HepG2 (cell line): ENCODE data around the gene KLHL30. TPM values are rescaled to one million over a fixed set of nuclear protein-coding genes. Genes with fewer than 3 reads are reported as not detected.

Experiments used
- ATAC-seq: fragments of 200-7000 bp; cut with Tn5 transposase; 3 replicates; pipeline ENCODE4 v1.9.1; 2020; ENCODE audit warnings: mild to moderate bottlenecking, moderate library complexity
- BruUV-seq: library from RNA; stranded (reverse); fragments of 400-500 nt; replicated peaks from 2 replicates; lab custom pipeline; 2021; lab: Mats Ljungman, UMichigan
- CTCF ChIA-PET: fragments of 300-600 bp; formaldehyde crosslinking; extraction: SDS; loops from one replicate; lab custom pipeline; 2021; ENCODE audit warnings: low total read pairs, inconsistent platforms, low intra/inter-chr PET ratio; lab: Yijun Ruan, JAX
- POLR2A ChIA-PET: fragments of 350-600 bp; sonication (Branson Sonifier 250); formaldehyde crosslinking; loops from one replicate; lab custom pipeline; 2020; ENCODE audit warnings: antibody characterized with exemption, inconsistent platforms; lab: Yijun Ruan, JAX
- DNase-seq: peaks from one replicate; pipeline ENCODE4 v3.0.0-alpha.2; 2015; ENCODE audit warnings: low spot score
- FAIRE-seq: peaks from 3 replicates; lab custom pipeline; 2011; peaks lifted over from hg19 to GRCh38; lab: Jason Lieb, UNC
- H2AFZ ChIP-seq: one replicate; pipeline ENCODE4 v1.6.1; 2011; ENCODE audit warnings: low read length, inconsistent platforms
- H3K27ac ChIP-seq: fragments of 300-600 bp; 3 replicates; pipeline ENCODE4 v1.8.0; 2011; ENCODE audit warnings: mixed run types, mild to moderate bottlenecking, mixed read lengths, low read length, inconsistent platforms; ENCODE audit not compliant: insufficient read depth; ENCODE audit errors: extremely low read length
- H3K27me3 ChIP-seq, 2 experiments: fragments of 200-600 bp in 1 of 2; 2 replicates in 1 of 2; 3 replicates in 1 of 2; pipeline versions ENCODE4 v1.6.0 to v1.8.0; 2011; ENCODE audit warnings: low read length in 2 of 2, mild to moderate bottlenecking in 2 of 2, moderate library complexity in 2 of 2, inconsistent platforms in 1 of 2; ENCODE audit not compliant: insufficient read depth in 2 of 2, control insufficient read depth in 1 of 2
- H3K36me3 ChIP-seq, 2 experiments: fragments of 200-600 bp in 1 of 2; replicated peaks in 1 of 2; 2 replicates in 1 of 2; 3 replicates in 1 of 2; pipeline versions ENCODE4 v1.5.1 to v1.8.0; 2011; ENCODE audit warnings: low read length in 2 of 2, inconsistent platforms in 1 of 2; ENCODE audit not compliant: insufficient read depth in 2 of 2, control insufficient read depth in 1 of 2
- H3K4me1 ChIP-seq: 2 replicates; pipeline ENCODE4 v1.5.1; 2012; ENCODE audit warnings: low read length, inconsistent platforms; ENCODE audit not compliant: insufficient read depth
- H3K4me2 ChIP-seq: 2 replicates; pipeline ENCODE4 v1.6.0; 2011; ENCODE audit warnings: low read depth, low read length, inconsistent platforms
- H3K4me3 ChIP-seq, 3 experiments: fragments of 200-600 bp in 1 of 3; sonication (generic), shearing (Covaris generic) in 1 of 3; replicated peaks in 1 of 3; 2 replicates each; pipeline ENCODE4 v1.5.1; 2011 to 2016; ENCODE audit warnings: low read length in 3 of 3, inconsistent platforms in 2 of 3, low read depth in 2 of 3, mild to moderate bottlenecking in 2 of 3, control low read depth in 1 of 3, mixed read lengths in 1 of 3; ENCODE audit not compliant: insufficient read depth in 1 of 3
- H3K79me2 ChIP-seq: one replicate; pipeline ENCODE4 v1.6.1; 2011; ENCODE audit warnings: low read length, inconsistent platforms; ENCODE audit not compliant: insufficient read depth
- H3K9ac ChIP-seq: 2 replicates; pipeline ENCODE4 v1.6.0; 2011; ENCODE audit warnings: mild to moderate bottlenecking, low read depth, low read length, inconsistent platforms; ENCODE audit not compliant: insufficient read depth
- H3K9me3 ChIP-seq: 2 replicates; pipeline ENCODE4 v1.5.1; 2012; ENCODE audit warnings: mild to moderate bottlenecking, low read length
- H4K20me1 ChIP-seq: 2 replicates; pipeline ENCODE4 v1.6.0; 2011; ENCODE audit warnings: inconsistent platforms, mild to moderate bottlenecking, low read length, moderate library complexity; ENCODE audit not compliant: insufficient read depth
- CENPT ChIP-seq: sonication (generic); formaldehyde crosslinking; IDR thresholded peaks from 2 replicates; pipeline ENCODE4 v1.8.0; 2022; ENCODE audit warnings: low read depth, mild to moderate bottlenecking, moderate library complexity, missing genetic modification reagents
- HNRNPLL ChIP-seq: fragments of 200-400 bp; formaldehyde crosslinking; IDR thresholded peaks from 2 replicates; pipeline ENCODE4 v1.6.1; 2017; ENCODE audit warnings: mild to moderate bottlenecking, low read depth, low read length; ENCODE audit not compliant: poor library complexity, severe bottlenecking
- MAFG ChIP-seq: sonication (generic); formaldehyde crosslinking; IDR thresholded peaks from 2 replicates; pipeline ENCODE4 v1.5.1; 2020; ENCODE audit warnings: mild to moderate bottlenecking, missing genetic modification reagents
- MTA1 ChIP-seq: sonication (generic); formaldehyde crosslinking; IDR thresholded peaks from 2 replicates; pipeline ENCODE4 v1.4.0; 2020; ENCODE audit warnings: missing genetic modification reagents, mild to moderate bottlenecking, borderline replicate concordance
- NFE2L1 ChIP-seq: sonication (generic); formaldehyde crosslinking; IDR thresholded peaks from 2 replicates; pipeline ENCODE4 v1.4.0; 2020; ENCODE audit warnings: missing genetic modification reagents, mild to moderate bottlenecking, borderline replicate concordance
- ZNF292 ChIP-seq: sonication (generic); formaldehyde crosslinking; IDR thresholded peaks from 2 replicates; pipeline ENCODE4 v1.8.1; 2022; ENCODE audit warnings: mild to moderate bottlenecking, low read depth, missing genetic modification reagents, borderline replicate concordance
- ZNF317 ChIP-seq: sonication (generic); formaldehyde crosslinking; IDR thresholded peaks from 2 replicates; pipeline ENCODE4 v1.5.0; 2020; ENCODE audit warnings: mild to moderate bottlenecking, missing genetic modification reagents
- ZNF607 ChIP-seq: sonication (generic); formaldehyde crosslinking; IDR thresholded peaks from 2 replicates; pipeline ENCODE4 v1.5.1; 2020; ENCODE audit warnings: missing genetic modification reagents, mild to moderate bottlenecking, borderline replicate concordance
- WGBS: methylation state at CpG from one replicate; pipeline ENCODE4 v1.1.6; 2017; ENCODE audit warnings: low lambda C conversion rate; 5-methylcytosine and 5-hydroxymethylcytosine counted together
- in situ Hi-C: cut with HindIII; loops from 2 replicates; pipeline ENCODE4 v1.10.0; 2017; ENCODE audit warnings: low pct_unique_long_range_greater_than_20kb; ENCODE audit not compliant: extremely low pct_ligation_motif_present
- intact Hi-C: fragments of 100-400 bp; cut with micrococcal nuclease; formaldehyde crosslinking; loops from one replicate; pipeline ENCODE4 v1.10.0; 2022; ENCODE audit not compliant: unreplicated experiment
- polyA plus RNA-seq, 8 experiments: library from polyadenylated mRNA; depleted of rRNA in 3 of 8; stranded (reverse) in 7 of 8; unstranded in 1 of 8; fragments of >200 nt; fragmentation: Illumina TruSeq in 4 of 8; extraction: Trizol in 4 of 8; gene quantifications; 2 replicates each; pipeline versions ENCODE4 v1.2.1 to v1.2.3, GENCODE V29; 2011 to 2016; ENCODE audit warnings: low read depth in 4 of 8, missing spikeins in 1 of 8, mixed read lengths in 1 of 8; ENCODE audit not compliant: insufficient read depth in 1 of 8
- total RNA-seq, 5 experiments: library from RNA; depleted of rRNA; stranded (reverse); fragments of >200 nt; fragmentation: Illumina TruSeq; extraction: Trizol; gene quantifications; 2 replicates each; pipeline ENCODE4 v1.2.3, GENCODE V29; 2016; ENCODE audit warnings: low read depth in 1 of 5
- TF ChIP-seq, protein P1 (sequence below): sonication (generic); formaldehyde crosslinking; IDR thresholded peaks from 2 replicates; pipeline ENCODE4 v1.5.0; 2020; ENCODE audit warnings: missing genetic modification reagents, mild to moderate bottlenecking, borderline replicate concordance
- TF ChIP-seq, protein P2 (sequence below): sonication (generic); formaldehyde crosslinking; IDR thresholded peaks from 2 replicates; pipeline ENCODE4 v1.5.1; 2020; ENCODE audit warnings: missing genetic modification reagents, mild to moderate bottlenecking, borderline replicate concordance
- TF ChIP-seq, protein P3 (sequence below): sonication (generic); formaldehyde crosslinking; IDR thresholded peaks from 2 replicates; pipeline ENCODE4 v1.5.1; 2020; ENCODE audit warnings: missing genetic modification reagents, mild to moderate bottlenecking, borderline replicate concordance

The KLHL30 gene
- total and polyA plus RNA-seq, 2 of the 13 experiments (the other 11 are each of a cell fraction or from before 2014, with no cell fraction given), result 0.05 TPM; not detected in 1

DNA sequence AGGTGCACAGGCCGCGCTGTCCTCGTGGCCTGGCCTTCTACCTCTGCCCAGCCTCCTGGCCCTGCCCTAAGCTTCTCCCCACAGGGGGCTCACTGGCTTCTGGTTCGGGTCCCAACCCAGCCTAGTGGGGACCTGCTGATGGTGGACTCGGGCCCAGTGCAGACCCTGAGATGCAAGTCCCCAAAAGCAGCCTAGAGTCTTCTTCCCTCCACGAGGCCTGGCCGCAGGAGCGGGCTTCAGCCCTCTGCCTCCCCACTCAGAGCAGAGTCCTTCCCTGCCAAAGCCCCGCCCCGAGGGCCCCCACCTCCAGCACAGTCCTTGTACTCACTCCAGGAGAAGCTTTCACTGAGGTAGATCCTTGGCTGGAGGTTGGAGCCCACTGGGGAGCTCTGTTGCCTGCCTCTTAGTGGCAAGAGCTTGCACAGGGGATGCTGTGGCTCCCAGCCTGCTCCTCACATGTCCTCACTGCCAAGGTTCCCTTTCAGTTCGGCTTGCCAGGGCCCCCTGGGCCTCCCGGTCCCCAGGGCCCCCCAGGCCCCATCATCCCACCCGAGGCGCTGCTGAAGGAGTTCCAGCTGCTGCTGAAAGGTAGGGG is 23.9 kb downstream of the KLHL30 start:
- POLR2A ChIA-PET, result no interaction called here
- no peak overlapping the region for H3K4me3 ChIP-seq
- BruUV-seq, result no TSS peak
- no peaks in the 10 kb centered on the region for H3K79me2 ChIP-seq
- no peak overlapping the region for H3K9ac ChIP-seq
- WGBS, result 40% methylated on average over 9 of the region's 14 CpGs
- H2AFZ ChIP-seq, result no peak overlapping the region
- in situ Hi-C loops, result no loop called here
- DNase-seq (no peak), FAIRE-seq (no peak), ATAC-seq (0 out of 3 replicates have a peak, but pooled peaks have one; percentile 1)
- H3K4me1 ChIP-seq, result peaks cover 34% of the 10 kb centered on the region
- peaks cover 37 to 64% of the 10 kb centered on the region in 2 experiments for H3K27me3 ChIP-seq
- H3K9me3 ChIP-seq, result no peaks in the 10 kb centered on the region
- TF ChIP-seq ZNF317 (no peak), ZNF292 (CRISPR knock-in tag) (0 out of 2 replicates have a peak, but pooled peaks have one; percentile 26)
- TF ChIP-seq, all 625 proteins: peak for 1
- intact Hi-C loops, result no loop called here
- CTCF ChIA-PET, result no interaction called here
- Histone ChIP-seq H3K36me3 (no peaks in the 10 kb centered on the region), H4K20me1 (no peaks in the 10 kb centered on the region), H3K27ac (no peak overlapping the region), H3K4me2 (no peak overlapping the region)

DNA sequence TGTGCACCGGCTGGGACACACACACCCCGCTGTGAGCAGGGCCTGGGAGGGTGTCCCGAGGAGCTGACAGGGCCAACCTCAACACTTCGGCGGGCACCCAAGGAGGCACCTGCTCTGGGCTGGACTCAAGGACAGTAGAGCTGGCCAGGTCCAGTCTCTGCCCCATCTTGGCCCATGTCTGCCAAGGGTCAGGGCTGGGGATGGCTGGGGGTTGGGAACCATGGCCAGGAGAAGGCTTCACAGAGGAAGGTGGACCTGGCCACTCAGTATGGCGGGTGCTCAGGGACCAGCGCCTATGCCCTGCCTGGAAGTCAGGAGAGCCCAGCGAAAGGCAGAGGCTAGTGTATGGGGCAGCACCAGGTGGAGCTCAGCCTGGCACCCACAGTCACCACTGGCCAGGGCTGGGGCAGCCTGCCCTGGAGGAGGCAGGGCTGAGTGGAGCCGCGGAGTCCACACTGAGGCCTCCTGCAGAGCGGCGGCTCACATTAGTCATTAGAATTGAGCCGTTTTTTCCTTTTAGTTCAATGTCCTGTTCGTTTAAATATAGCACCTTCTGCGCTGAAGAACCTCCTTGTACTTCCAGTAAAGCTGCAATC is 24.5 kb downstream of the KLHL30 start:
- ATAC-seq (peak; percentile 6), FAIRE-seq (no peak), DNase-seq (no peak)
- ChIA-PET POLR2A (no interaction called here), CTCF (no interaction called here)
- WGBS, result 51% methylated on average over 9 of the region's 15 CpGs
- H3K27me3 ChIP-seq, result peaks cover 32 to 58% of the 10 kb centered on the region in 2 experiments
- H3K9me3 ChIP-seq, result no peaks in the 10 kb centered on the region
- H2AFZ ChIP-seq, result no peak overlapping the region
- in situ Hi-C loops, result no loop called here
- no TSS peak for BruUV-seq
- no peaks in the 10 kb centered on the region for H4K20me1 ChIP-seq
- intact Hi-C loops, result no loop called here
- H3K9ac ChIP-seq, result no peak overlapping the region; the same call in 1 of the 2 replicates
- H3K36me3 ChIP-seq, result no peaks in the 10 kb centered on the region; a peak in 2 of 5 replicates
- no peak overlapping the region for H3K27ac ChIP-seq
- H3K79me2 ChIP-seq, result no peaks in the 10 kb centered on the region
- TF ChIP-seq, protein P1, sequence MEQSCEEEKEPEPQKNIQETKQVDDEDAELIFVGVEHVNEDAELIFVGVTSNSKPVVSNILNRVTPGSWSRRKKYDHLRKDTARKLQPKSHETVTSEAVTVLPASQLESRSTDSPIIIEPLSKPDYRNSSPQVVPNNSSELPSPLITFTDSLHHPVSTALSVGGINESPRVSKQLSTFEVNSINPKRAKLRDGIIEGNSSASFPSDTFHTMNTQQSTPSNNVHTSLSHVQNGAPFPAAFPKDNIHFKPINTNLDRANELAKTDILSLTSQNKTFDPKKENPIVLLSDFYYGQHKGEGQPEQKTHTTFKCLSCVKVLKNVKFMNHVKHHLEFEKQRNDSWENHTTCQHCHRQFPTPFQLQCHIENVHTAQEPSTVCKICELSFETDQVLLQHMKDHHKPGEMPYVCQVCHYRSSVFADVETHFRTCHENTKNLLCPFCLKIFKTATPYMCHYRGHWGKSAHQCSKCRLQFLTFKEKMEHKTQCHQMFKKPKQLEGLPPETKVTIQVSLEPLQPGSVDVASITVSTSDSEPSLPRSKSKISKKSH, result 0 out of 2 replicates have a peak, but pooled peaks have one; percentile 25
- TF ChIP-seq, protein P2, sequence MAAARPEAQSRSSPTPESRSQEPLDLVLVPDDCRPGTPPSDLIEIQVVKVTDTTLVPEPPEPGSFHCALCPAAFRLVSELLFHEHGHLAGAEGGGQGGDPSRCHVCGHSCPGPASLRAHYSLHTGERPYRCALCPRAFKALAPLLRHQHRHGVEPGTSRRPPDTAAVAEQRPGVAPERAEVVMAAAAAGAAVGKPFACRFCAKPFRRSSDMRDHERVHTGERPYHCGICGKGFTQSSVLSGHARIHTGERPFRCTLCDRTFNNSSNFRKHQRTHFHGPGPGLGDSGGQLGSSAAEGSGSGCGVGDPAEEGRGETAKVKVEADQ (CRISPR knock-in tag), result no peak
- TF ChIP-seq CENPT (CRISPR knock-in tag), result no peak
- 0 out of 2 replicates have a peak, but pooled peaks have one; percentile 42 for TF ChIP-seq NFE2L1
- TF ChIP-seq ZNF607, result no peak
- TF ChIP-seq, protein P3, sequence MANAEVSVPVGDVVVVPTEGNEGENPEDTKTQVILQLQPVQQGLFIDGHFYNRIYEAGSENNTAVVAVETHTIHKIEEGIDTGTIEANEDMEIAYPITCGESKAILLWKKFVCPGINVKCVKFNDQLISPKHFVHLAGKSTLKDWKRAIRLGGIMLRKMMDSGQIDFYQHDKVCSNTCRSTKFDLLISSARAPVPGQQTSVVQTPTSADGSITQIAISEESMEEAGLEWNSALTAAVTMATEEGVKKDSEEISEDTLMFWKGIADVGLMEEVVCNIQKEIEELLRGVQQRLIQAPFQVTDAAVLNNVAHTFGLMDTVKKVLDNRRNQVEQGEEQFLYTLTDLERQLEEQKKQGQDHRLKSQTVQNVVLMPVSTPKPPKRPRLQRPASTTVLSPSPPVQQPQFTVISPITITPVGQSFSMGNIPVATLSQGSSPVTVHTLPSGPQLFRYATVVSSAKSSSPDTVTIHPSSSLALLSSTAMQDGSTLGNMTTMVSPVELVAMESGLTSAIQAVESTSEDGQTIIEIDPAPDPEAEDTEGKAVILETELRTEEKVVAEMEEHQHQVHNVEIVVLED, result no peak
- no peak for TF ChIP-seq MAFG (CRISPR knock-in tag)
- peak; percentile 11 for TF ChIP-seq HNRNPLL
- TF ChIP-seq MTA1 (CRISPR knock-in tag), result 0 out of 2 replicates have a peak, but pooled peaks have one; percentile 33
- TF ChIP-seq, all 625 proteins: peak for 4
- H3K4me2 ChIP-seq, result peak overlapping the region; percentile 71
- peak overlapping the region; percentile 15 to 59 (median 21); a peak in 3 of 6 replicates for H3K4me3 ChIP-seq
- H3K4me1 ChIP-seq, result peaks cover 36% of the 10 kb centered on the region
